Heart left ventricle (tissue), 16 donors: ENCODE measurements around the gene AFMID. TPM values are rescaled to one million over a fixed set of nuclear protein-coding genes. Genes with fewer than 3 reads are reported as not detected.
A peak's percentile ranks its signal among the peaks of the same experiment; 100 is the strongest.

Experiments used
- ATAC-seq, 4 donors: fragments of 200-7000 bp; cut with Tn5 transposase; one replicate each; pipeline ENCODE4 v1.9.1; 2020 to 2022; ENCODE audit warnings: moderate library complexity in 4 of 4, mild to moderate bottlenecking in 3 of 4, moderate number of reproducible peaks in 1 of 4
- DNase-seq, 5 donors: peaks; one replicate each; pipeline ENCODE4 v3.0.0-alpha.2; 2020
- H3K27ac ChIP-seq, 12 donors: fragments of 200-600 bp; sonication (generic) in 4 of 12; one replicate each; pipeline versions ENCODE4 v1.5.0 to v1.8.0; 2016 to 2022; ENCODE audit warnings: mild to moderate bottlenecking in 2 of 12
- H3K27me3 ChIP-seq, 9 donors: fragments of 200-600 bp; sonication (generic) in 2 of 9; one replicate each; pipeline versions ENCODE4 v1.5.1 to v1.8.0; 2016 to 2022; ENCODE audit warnings: mild to moderate bottlenecking in 3 of 9
- H3K36me3 ChIP-seq, 9 donors: fragments of 200-600 bp; sonication (generic) in 2 of 9; one replicate each; pipeline versions ENCODE4 v1.5.0 to v1.8.0; 2018 to 2022; ENCODE audit warnings: mild to moderate bottlenecking in 2 of 9
- H3K4me1 ChIP-seq, 12 donors: fragments of 200-600 bp; sonication (generic) in 4 of 12; one replicate each; pipeline versions ENCODE4 v1.5.0 to v1.8.0; 2016 to 2022; ENCODE audit warnings: mild to moderate bottlenecking in 3 of 12
- H3K4me3 ChIP-seq, 12 donors: fragments of 200-600 bp; sonication (generic) in 4 of 12; one replicate each; pipeline versions ENCODE4 v1.5.0 to v1.8.0; 2017 to 2022; ENCODE audit warnings: mild to moderate bottlenecking in 9 of 12, moderate library complexity in 4 of 12
- H3K9me3 ChIP-seq, 12 donors: fragments of 200-600 bp; sonication (generic) in 4 of 12; one replicate each; pipeline versions ENCODE4 v1.5.0 to v1.8.0; 2016 to 2022; ENCODE audit warnings: mild to moderate bottlenecking in 1 of 12
- POLR2A ChIP-seq, 2 donors: fragments of 450-650 bp; IDR thresholded peaks; one replicate each; pipeline ENCODE4 v1.6.1; 2017; ENCODE audit warnings: antibody characterized with exemption in 2 of 2, mild to moderate bottlenecking in 2 of 2, moderate library complexity in 2 of 2
- WGBS, 4 donors: extraction: QIAGEN DNeasy Blood & Tissue Kit in 2 of 4; methylation state at CpG; one replicate each; pipeline versions ENCODE4 v1.1.5 to v1.1.7; 2013 to 2018; 5-methylcytosine and 5-hydroxymethylcytosine counted together
- intact Hi-C, 10 donors: fragments of 100-400 bp; cut with DNase I; formaldehyde crosslinking; loops; one replicate each; pipeline versions ENCODE4 v1.11.1 to v1.14.2; 2022
- polyA plus RNA-seq, 2 donors: library from polyadenylated mRNA; stranded (reverse); fragments of 200-250 nt; gene quantifications; one replicate each; pipeline ENCODE4 v1.2.3, GENCODE V29; 2013
- total RNA-seq, 9 donors: library from RNA; depleted of rRNA in 2 of 9; stranded (reverse); fragments of >200 nt in 2 of 9; fragmentation: NEBNext Ultra II Directional in 3 of 9; extraction: Animal tissue kit (Norgen Biotek cat#: 25700) in 3 of 9; gene quantifications; one replicate each; pipeline versions ENCODE4 v1.1.0 to v1.2.4, GENCODE V29; 2016 to 2023
- TF ChIP-seq, protein P1 (sequence below), 12 donors: fragments of 200-600 bp; sonication (generic) in 4 of 12; IDR thresholded peaks; one replicate each; pipeline versions ENCODE4 v1.5.0 to v1.8.0; 2018 to 2022; ENCODE audit warnings: antibody characterized with exemption in 12 of 12, mild to moderate bottlenecking in 5 of 12
- donor health status: ischemic (EF 13 %, LVEDD 7.1; RV severe dilation, severe dysfunction).
- donor health status: healthy with polysubstance abuse.
- donor health status: DM: no; HTN: yes; CAD: no.
- donor health status: DM: no; HTN: no; CAD: no.
- donor health status: ischemic (EF 25% LVEDD 6.9; RV normal size, moderate dysfunction).
- donor health status: ischemic (EF 25% LVEDD 5.7; RV mildly dilated, moderate dysfunction).
- donor health status: healthy.
- donor health status: DM: yes; HTN: yes; CAD: no.
- donor health status: ischemic (EF 35%, LVEDD 5.7; RV mildly dilated, moderate dysfunction).
- donor health status: nonischemic (EF 11% LVEDD 7.7; RV severe dilation, severe dysfunction).
- donor health status: DM: yes; HTN: yes; CAD: no.
- donor health status: PGD.
- donor health status: ischemic (EF 29% LVEDD 5.4; RV normal size, mild dysfunction).
- donor health status: nonischemic (EF 23%, LVEDD 6.1; RV moderate dilation, normal function).

The AFMID gene
- total and polyA plus RNA-seq, 11 donors, result 12.8 to 86.6 (median 30.2) TPM

DNA sequence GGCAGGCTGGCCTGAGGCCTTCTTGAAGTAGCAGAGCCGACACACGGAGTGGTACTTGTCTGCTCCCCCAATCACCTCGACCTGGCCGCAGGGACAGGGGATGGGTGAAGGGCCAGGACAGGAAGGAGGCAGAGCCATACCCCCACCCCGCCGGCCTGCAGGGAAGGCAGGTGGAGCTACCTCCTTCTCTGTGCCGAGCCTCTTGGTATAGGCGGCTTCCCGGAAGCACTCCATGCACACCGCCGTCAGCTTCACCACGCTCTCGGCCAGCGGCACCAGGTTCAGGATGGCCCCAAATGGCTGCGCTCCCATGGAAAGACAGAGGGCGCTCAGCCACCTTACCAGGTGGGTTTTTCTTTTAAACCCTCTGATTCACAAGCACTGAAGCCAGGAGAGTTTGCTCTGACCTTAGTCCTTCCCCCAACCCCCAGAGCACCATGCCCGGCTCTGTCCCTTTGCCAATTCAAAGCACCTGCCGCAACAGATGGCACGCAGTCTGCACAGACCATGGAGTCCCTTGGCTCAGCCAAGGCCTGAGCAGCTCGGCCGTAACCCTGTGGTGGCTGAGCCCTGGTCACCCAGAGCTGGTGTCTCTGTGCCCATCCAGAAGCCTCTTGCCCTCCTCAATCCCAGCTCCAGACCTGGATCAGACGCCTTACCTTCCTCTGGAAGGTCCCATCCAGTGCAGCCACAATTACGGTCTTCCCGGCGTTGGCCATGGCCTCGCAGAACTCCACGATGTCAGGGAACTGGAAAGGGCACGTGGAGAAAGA lies 12.1 kb upstream of the AFMID start:
- DNase-seq (peak in 1 of 5 donors; percentile 27), ATAC-seq (peak in 3 of 4 donors; percentile 0 to 14 (median 0))
- Histone ChIP-seq H3K27me3 (no peaks in the 10 kb centered on the region), H3K27ac (peak overlapping the region; percentile 77 to 95 (median 88)), H3K9me3 (no peaks in the 10 kb centered on the region), H3K4me3 (peak overlapping the region in 4 of 12 donors; percentile 3 to 21 (median 14)), H3K36me3 (peaks cover 0 to 35% (median 5%) of the 10 kb centered on the region in 9 donors), H3K4me1 (peaks cover 9 to 84% (median 53%) of the 10 kb centered on the region in 12 donors)
- TF ChIP-seq, protein P1, sequence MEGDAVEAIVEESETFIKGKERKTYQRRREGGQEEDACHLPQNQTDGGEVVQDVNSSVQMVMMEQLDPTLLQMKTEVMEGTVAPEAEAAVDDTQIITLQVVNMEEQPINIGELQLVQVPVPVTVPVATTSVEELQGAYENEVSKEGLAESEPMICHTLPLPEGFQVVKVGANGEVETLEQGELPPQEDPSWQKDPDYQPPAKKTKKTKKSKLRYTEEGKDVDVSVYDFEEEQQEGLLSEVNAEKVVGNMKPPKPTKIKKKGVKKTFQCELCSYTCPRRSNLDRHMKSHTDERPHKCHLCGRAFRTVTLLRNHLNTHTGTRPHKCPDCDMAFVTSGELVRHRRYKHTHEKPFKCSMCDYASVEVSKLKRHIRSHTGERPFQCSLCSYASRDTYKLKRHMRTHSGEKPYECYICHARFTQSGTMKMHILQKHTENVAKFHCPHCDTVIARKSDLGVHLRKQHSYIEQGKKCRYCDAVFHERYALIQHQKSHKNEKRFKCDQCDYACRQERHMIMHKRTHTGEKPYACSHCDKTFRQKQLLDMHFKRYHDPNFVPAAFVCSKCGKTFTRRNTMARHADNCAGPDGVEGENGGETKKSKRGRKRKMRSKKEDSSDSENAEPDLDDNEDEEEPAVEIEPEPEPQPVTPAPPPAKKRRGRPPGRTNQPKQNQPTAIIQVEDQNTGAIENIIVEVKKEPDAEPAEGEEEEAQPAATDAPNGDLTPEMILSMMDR (IDR thresholded peaks at IDR 0.05), result no peak
- peak in 1 of 2 donors; percentile 1 for TF ChIP-seq POLR2A (IDR thresholded peaks at IDR 0.05)
- intact Hi-C loops, result loop anchor here in 9 of 10 donors (2.0 to 5.0 kb wide), 3 partner anchors 48 to 77 kb away; partner anchors contain the start of gene TMC6 (in 8 of the 9)
- WGBS, 4 donors, result 57 to 67% (median 62%) methylated on average over 18 to 28 of the region's 28 CpGs

- Histone ChIP-seq H3K9me3 (no peaks in the 10 kb centered on the region), H3K27ac (peak overlapping the region in 10 of 12 donors; percentile 77 to 94 (median 88)), H3K4me1 (peaks cover 9 to 84% (median 53%) of the 10 kb centered on the region in 12 donors), H3K36me3 (peaks cover 0 to 34% (median 5%) of the 10 kb centered on the region in 9 donors), H3K27me3 (no peaks in the 10 kb centered on the region), H3K4me3 (no peak overlapping the region)
- WGBS, 4 donors, result 61 to 68% (median 65%) methylated on average over 8 to 14 of the region's 14 CpGs
- no peak for ATAC-seq
- TF ChIP-seq, protein P1 (IDR thresholded peaks at IDR 0.05), result no peak
- no peak for TF ChIP-seq POLR2A (IDR thresholded peaks at IDR 0.05)
- DNase-seq, result no peak
- intact Hi-C loops, result loop anchor here in 4 of 10 donors (2.0 to 5.0 kb wide), 3 partner anchors 48 to 77 kb away; partner anchors contain the start of gene TMC6 (in 2 of the 4)
Observed at GRCh38 chr17:78175643-78175981, 11.6 kb upstream of the AFMID start.

DNA sequence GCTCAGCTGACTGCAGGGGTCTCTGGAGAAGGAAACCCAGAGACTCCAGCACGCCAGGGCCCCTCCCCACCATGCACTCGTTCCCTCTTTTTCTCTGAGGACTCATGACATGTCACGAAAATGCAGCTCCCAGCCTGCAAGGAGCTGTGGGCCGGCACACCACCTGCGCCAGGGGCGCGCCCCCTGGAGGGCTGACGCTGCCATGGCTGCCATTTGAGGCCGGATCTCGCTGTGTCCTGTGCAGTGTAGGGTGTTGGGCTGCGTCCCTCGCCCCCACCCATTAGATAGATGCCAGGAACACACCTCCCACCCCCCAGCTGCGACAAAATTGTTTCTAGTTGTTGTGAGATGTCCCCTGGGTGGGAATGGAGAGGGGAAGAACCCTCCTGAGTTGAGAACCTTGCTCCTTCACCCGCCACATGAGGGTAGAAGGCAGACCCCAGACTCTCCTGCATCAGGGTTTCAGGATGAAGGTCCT lies 10.6 kb upstream of the AFMID start:
- no peaks in the 10 kb centered on the region for H3K27me3 ChIP-seq
- ATAC-seq (peak; percentile 14 to 55 (median 36)), DNase-seq (peak; percentile 73 to 89 (median 76))
- intact Hi-C loops, result loop anchor here in 9 of 10 donors (1.0 to 5.0 kb wide), 6 partner anchors 49 to 158 kb away; partner anchors contain the start of gene TMC6 (in 2 of the 9)
- TF ChIP-seq, protein P1 (IDR thresholded peaks at IDR 0.05), result peak; percentile 86 to 97 (median 94)
- no peak for TF ChIP-seq POLR2A (IDR thresholded peaks at IDR 0.05)
- no peak overlapping the region for H3K4me3 ChIP-seq
- peak overlapping the region in 2 of 12 donors; percentile 12 to 80 for H3K27ac ChIP-seq
- 19 to 24% (median 20%) methylated on average over 10 to 14 of the region's 14 CpGs for WGBS, 4 donors
- H3K4me1 ChIP-seq, result peaks cover 9 to 79% (median 52%) of the 10 kb centered on the region in 12 donors
- no peaks in the 10 kb centered on the region for H3K9me3 ChIP-seq
- peaks cover 0 to 26% (median 2%) of the 10 kb centered on the region in 9 donors for H3K36me3 ChIP-seq

GRCh38 chr17:78179372-78179771 lies 7.8 kb upstream of the AFMID start:
- Histone ChIP-seq H3K27ac (peak overlapping the region in 5 of 12 donors; percentile 18 to 65 (median 57)), H3K4me3 (no peak overlapping the region)

More at GRCh38 chr17:78179372-78179771, 7.8 kb upstream of the AFMID start:
- TF ChIP-seq POLR2A (IDR thresholded peaks at IDR 0.05), result no peak
- TF ChIP-seq, protein P1 (IDR thresholded peaks at IDR 0.05), result no peak
- DNase-seq, result no peak
- intact Hi-C loops, result loop anchor here in 3 of 10 donors (5.0 kb wide), 2 partner anchors 52 to 73 kb away; partner anchors contain the start of gene TMC6 (in 2 of the 3)
- H3K4me1 ChIP-seq, result peaks cover under 1 to 51% (median 25%) of the 10 kb centered on the region in 12 donors
- 93 to 95% (median 95%) methylated on average over 14 to 17 of the region's 17 CpGs for WGBS, 4 donors
- no peaks in the 10 kb centered on the region for H3K27me3 ChIP-seq
- H3K9me3 ChIP-seq, result no peaks in the 10 kb centered on the region
- ATAC-seq, result no peak
- H3K36me3 ChIP-seq, result peaks cover 0 to 10% (median 0%) of the 10 kb centered on the region in 9 donors
